ENCODE data around the gene PDCD1LG2. TPM values are rescaled to one million over a fixed set of nuclear protein-coding genes. Genes with fewer than 3 reads are reported as not detected.

Gene PDCD1LG2
- total RNA-seq, 1 experiment from 2014 or later, result not detected

GRCh38 chr9:5524090-5524489, 13.8 kb downstream of the PDCD1LG2 start:
- Histone ChIP-seq H3K27me3 (ENCODE audit: control insufficient read depth, insufficient read depth, low read length) (no peaks in the 10 kb centered on the region), H3K36me3 (ENCODE audit: control insufficient read depth, insufficient read depth, low read length) (no peaks in the 10 kb centered on the region), H3K27ac (ENCODE audit: low read length) (no peak overlapping the region), H3K4me1 (ENCODE audit: control insufficient read depth, insufficient read depth, low read length) (no peaks in the 10 kb centered on the region), H3K9me3 (ENCODE audit: control insufficient read depth, insufficient read depth, low read depth, low read length) (no peaks in the 10 kb centered on the region), H3K4me3 (ENCODE audit: low read depth in 2 of 2, low read length in 2 of 2) (no peak overlapping the region)
- in situ Hi-C loops (cut with HindIII; ENCODE audit: low pct_unique_long_range_greater_than_20kb, low sequenced_read_pairs), result no loop called here
- intact Hi-C loops (cut with micrococcal nuclease; ENCODE audit: unreplicated experiment), result no loop called here
- no peak for DNase-seq (ENCODE audit: low read depth, low spot score)
- BruUV-seq (replicated peaks), result no TSS peak
- CTCF ChIA-PET, result no interaction called here
- POLR2A ChIA-PET, result no interaction called here
- TF ChIP-seq POLR2AphosphoS5 (IDR thresholded peaks at IDR 0.05; ENCODE audit: low read depth, low read length) (no peak), SIN3A (IDR thresholded peaks at IDR 0.05; ENCODE audit: borderline replicate concordance, insufficient read depth, low read depth, low read length) (no peak)
- TF ChIP-seq, protein P1, sequence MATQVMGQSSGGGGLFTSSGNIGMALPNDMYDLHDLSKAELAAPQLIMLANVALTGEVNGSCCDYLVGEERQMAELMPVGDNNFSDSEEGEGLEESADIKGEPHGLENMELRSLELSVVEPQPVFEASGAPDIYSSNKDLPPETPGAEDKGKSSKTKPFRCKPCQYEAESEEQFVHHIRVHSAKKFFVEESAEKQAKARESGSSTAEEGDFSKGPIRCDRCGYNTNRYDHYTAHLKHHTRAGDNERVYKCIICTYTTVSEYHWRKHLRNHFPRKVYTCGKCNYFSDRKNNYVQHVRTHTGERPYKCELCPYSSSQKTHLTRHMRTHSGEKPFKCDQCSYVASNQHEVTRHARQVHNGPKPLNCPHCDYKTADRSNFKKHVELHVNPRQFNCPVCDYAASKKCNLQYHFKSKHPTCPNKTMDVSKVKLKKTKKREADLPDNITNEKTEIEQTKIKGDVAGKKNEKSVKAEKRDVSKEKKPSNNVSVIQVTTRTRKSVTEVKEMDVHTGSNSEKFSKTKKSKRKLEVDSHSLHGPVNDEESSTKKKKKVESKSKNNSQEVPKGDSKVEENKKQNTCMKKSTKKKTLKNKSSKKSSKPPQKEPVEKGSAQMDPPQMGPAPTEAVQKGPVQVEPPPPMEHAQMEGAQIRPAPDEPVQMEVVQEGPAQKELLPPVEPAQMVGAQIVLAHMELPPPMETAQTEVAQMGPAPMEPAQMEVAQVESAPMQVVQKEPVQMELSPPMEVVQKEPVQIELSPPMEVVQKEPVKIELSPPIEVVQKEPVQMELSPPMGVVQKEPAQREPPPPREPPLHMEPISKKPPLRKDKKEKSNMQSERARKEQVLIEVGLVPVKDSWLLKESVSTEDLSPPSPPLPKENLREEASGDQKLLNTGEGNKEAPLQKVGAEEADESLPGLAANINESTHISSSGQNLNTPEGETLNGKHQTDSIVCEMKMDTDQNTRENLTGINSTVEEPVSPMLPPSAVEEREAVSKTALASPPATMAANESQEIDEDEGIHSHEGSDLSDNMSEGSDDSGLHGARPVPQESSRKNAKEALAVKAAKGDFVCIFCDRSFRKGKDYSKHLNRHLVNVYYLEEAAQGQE (IDR thresholded peaks at IDR 0.05; ENCODE audit: insufficient read depth in 1 of 2, low read depth in 2 of 2, low read length in 1 of 2), result no peak
- ATAC-seq, result no peak

- ChIA-PET POLR2A (no interaction called here), CTCF (no interaction called here)
- Histone ChIP-seq H3K27ac (ENCODE audit: low read length) (no peak overlapping the region), H3K27me3 (ENCODE audit: control insufficient read depth, insufficient read depth, low read length) (no peaks in the 10 kb centered on the region), H3K4me3 (ENCODE audit: low read depth in 2 of 2, low read length in 2 of 2) (no peak overlapping the region), H3K9me3 (ENCODE audit: control insufficient read depth, insufficient read depth, low read depth, low read length) (no peaks in the 10 kb centered on the region), H3K4me1 (ENCODE audit: control insufficient read depth, insufficient read depth, low read length) (no peaks in the 10 kb centered on the region), H3K36me3 (ENCODE audit: control insufficient read depth, insufficient read depth, low read length) (no peaks in the 10 kb centered on the region)
- BruUV-seq (replicated peaks), result no TSS peak
- DNase-seq (ENCODE audit: low read depth, low spot score) (no peak), ATAC-seq (no peak)
- in situ Hi-C loops (cut with HindIII; ENCODE audit: low pct_unique_long_range_greater_than_20kb, low sequenced_read_pairs) (no loop called here), intact Hi-C loops (cut with micrococcal nuclease; ENCODE audit: unreplicated experiment) (loop anchor here (5.0 kb wide), 1 partner anchor 52 kb away; no protein-coding TSS in a partner anchor)
- TF ChIP-seq POLR2AphosphoS5 (IDR thresholded peaks at IDR 0.05; ENCODE audit: low read depth, low read length), result no peak
- no peak for TF ChIP-seq TCF7L2 (IDR thresholded peaks at IDR 0.05; ENCODE audit: low read depth, low read length)
- TF ChIP-seq, protein P1 (IDR thresholded peaks at IDR 0.05; ENCODE audit: insufficient read depth in 1 of 2, low read depth in 2 of 2, low read length in 1 of 2), result no peak
- no peak for TF ChIP-seq SIN3A (IDR thresholded peaks at IDR 0.05; ENCODE audit: borderline replicate concordance, insufficient read depth, low read depth, low read length)
- TF ChIP-seq, protein P2, sequence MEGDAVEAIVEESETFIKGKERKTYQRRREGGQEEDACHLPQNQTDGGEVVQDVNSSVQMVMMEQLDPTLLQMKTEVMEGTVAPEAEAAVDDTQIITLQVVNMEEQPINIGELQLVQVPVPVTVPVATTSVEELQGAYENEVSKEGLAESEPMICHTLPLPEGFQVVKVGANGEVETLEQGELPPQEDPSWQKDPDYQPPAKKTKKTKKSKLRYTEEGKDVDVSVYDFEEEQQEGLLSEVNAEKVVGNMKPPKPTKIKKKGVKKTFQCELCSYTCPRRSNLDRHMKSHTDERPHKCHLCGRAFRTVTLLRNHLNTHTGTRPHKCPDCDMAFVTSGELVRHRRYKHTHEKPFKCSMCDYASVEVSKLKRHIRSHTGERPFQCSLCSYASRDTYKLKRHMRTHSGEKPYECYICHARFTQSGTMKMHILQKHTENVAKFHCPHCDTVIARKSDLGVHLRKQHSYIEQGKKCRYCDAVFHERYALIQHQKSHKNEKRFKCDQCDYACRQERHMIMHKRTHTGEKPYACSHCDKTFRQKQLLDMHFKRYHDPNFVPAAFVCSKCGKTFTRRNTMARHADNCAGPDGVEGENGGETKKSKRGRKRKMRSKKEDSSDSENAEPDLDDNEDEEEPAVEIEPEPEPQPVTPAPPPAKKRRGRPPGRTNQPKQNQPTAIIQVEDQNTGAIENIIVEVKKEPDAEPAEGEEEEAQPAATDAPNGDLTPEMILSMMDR (IDR thresholded peaks at IDR 0.05), result no peak
Measured at GRCh38 chr9:5529683-5530221, 19.4 kb downstream of the PDCD1LG2 start.

Measured in Panc1 (cell line).